Small intestine (tissue), 16 donors: ENCODE results near the gene KAT8. TPM values are rescaled to one million over a fixed set of nuclear protein-coding genes. Genes with fewer than 3 reads are reported as not detected.

Source experiments
- DNase-seq, 2 donors: peaks; one replicate each; pipeline versions ENCODE4 v3.0.0 to v3.0.0-alpha.2; 2013
- FAIRE-seq: peaks from 2 replicates; lab custom pipeline; 2012; peaks lifted over from hg19 to GRCh38; lab: Jason Lieb, UNC
- H3K27ac ChIP-seq, 3 donors: one replicate each; pipeline ENCODE4 v1.5.1; 2013; ENCODE audit warnings: low read length in 2 of 3, mild to moderate bottlenecking in 2 of 3, control low read depth in 1 of 3, inconsistent platforms in 1 of 3, low read depth in 1 of 3, moderate library complexity in 1 of 3
- H3K27me3 ChIP-seq, 3 donors: one replicate each; pipeline ENCODE4 v1.6.1; 2013; ENCODE audit warnings: low read length in 3 of 3, inconsistent platforms in 1 of 3; ENCODE audit not compliant: control insufficient read depth in 3 of 3, insufficient read depth in 3 of 3
- H3K36me3 ChIP-seq, 3 donors: one replicate each; pipeline ENCODE4 v1.6.1; 2013; ENCODE audit warnings: low read length in 3 of 3, inconsistent platforms in 1 of 3, low read depth in 1 of 3, mild to moderate bottlenecking in 1 of 3, moderate library complexity in 1 of 3; ENCODE audit not compliant: control insufficient read depth in 3 of 3, insufficient read depth in 2 of 3
- H3K4me1 ChIP-seq, 3 donors: one replicate each; pipeline ENCODE4 v1.6.1; 2013; ENCODE audit warnings: low read length in 2 of 3, inconsistent platforms in 1 of 3, low read depth in 1 of 3, mild to moderate bottlenecking in 1 of 3, moderate library complexity in 1 of 3; ENCODE audit not compliant: control insufficient read depth in 3 of 3, insufficient read depth in 2 of 3
- H3K4me3 ChIP-seq, 3 donors: one replicate each; pipeline ENCODE4 v1.5.1; 2013; ENCODE audit warnings: low read length in 3 of 3, control low read depth in 1 of 3, inconsistent platforms in 1 of 3, low read depth in 1 of 3, mild to moderate bottlenecking in 1 of 3, moderate library complexity in 1 of 3
- H3K9me3 ChIP-seq, 2 donors: one replicate each; pipeline ENCODE4 v1.6.1; 2013; ENCODE audit warnings: low read depth in 1 of 2, low read length in 1 of 2; ENCODE audit not compliant: control insufficient read depth in 2 of 2, insufficient read depth in 1 of 2
- WGBS, 3 donors: extraction: QIAGEN DNeasy Blood & Tissue Kit; methylation state at CpG; one replicate each; pipeline ENCODE4 v1.1.7; 2013; 5-methylcytosine and 5-hydroxymethylcytosine counted together
- long read RNA-seq, 10 donors: transcript quantifications; one replicate each; lab custom pipeline, GENCODE V29; 2026
- polyA plus RNA-seq, 4 donors: library from polyadenylated mRNA; stranded (reverse) in 3 of 4; unstranded in 1 of 4; fragments of 200-250 nt in 3 of 4; fragments of 120-200 nt in 1 of 4; gene quantifications; one replicate each; pipeline versions ENCODE4 v1.2.1 to v1.2.3, GENCODE V29; 2013
- donor health status: healthy with polysubstance abuse.
- donor health status: control.
- donor health status: control.
- donor health status: Bipolar disorder and iron deficiency.
- donor health status: healthy.

KAT8 gene
- polyA plus RNA-seq: 10 to 100 TPM; 43.7 to 57.1 (median 44.0) TPM
- long read RNA-seq, donor 1: 0 reads
- long read RNA-seq, donor 2, partial matches to known transcripts: 0 of 3 reads
- long read RNA-seq, donor 2, other reads (novel, unspliced or antisense): 0 of 3 reads
- long read RNA-seq, donor 3, partial matches to known transcripts: 0 of 8 reads
- long read RNA-seq, donor 3, other reads (novel, unspliced or antisense): 0 of 8 reads
- long read RNA-seq, donor 4, partial matches to known transcripts: 0 of 4 reads
- long read RNA-seq, donor 4, other reads (novel, unspliced or antisense): 0 of 4 reads
- long read RNA-seq, donor 5, partial matches to known transcripts: 0 of 2 reads
- long read RNA-seq, donor 5, other reads (novel, unspliced or antisense): 0 of 2 reads
- long read RNA-seq, donor 6, transcript KAT8-201 (11 exons, 1,525 nt): major isoform, 5 of 7 reads
- long read RNA-seq, donor 6, partial matches to known transcripts: 0 of 7 reads
- long read RNA-seq, donor 6, other reads (novel, unspliced or antisense): 0 of 7 reads
- long read RNA-seq, donor 7, transcript KAT8-201 (11 exons, 1,525 nt): major isoform, 34 of 50 reads
- long read RNA-seq, donor 7, transcript KAT8-205 (3 exons, 1,051 nt): minor isoform, 9 of 50 reads
- long read RNA-seq, donor 7, partial matches to known transcripts: 0 of 50 reads
- long read RNA-seq, donor 7, other reads (novel, unspliced or antisense): 0 of 50 reads
- long read RNA-seq, donor 8, partial matches to known transcripts: 0 of 1 reads
- long read RNA-seq, donor 8, other reads (novel, unspliced or antisense): 0 of 1 reads
- long read RNA-seq, donor 9, partial matches to known transcripts: 0 of 2 reads
- long read RNA-seq, donor 9, other reads (novel, unspliced or antisense): 0 of 2 reads
- long read RNA-seq, donor 10, transcript KAT8-201 (11 exons, 1,525 nt): major isoform, 12 of 29 reads
- long read RNA-seq, donor 10, transcript KAT8-205 (3 exons, 1,051 nt): minor isoform, 7 of 29 reads
- long read RNA-seq, donor 10, partial matches to known transcripts: 0 of 29 reads
- long read RNA-seq, donor 10, other reads (novel, unspliced or antisense): 5 of 29 reads

DNA sequence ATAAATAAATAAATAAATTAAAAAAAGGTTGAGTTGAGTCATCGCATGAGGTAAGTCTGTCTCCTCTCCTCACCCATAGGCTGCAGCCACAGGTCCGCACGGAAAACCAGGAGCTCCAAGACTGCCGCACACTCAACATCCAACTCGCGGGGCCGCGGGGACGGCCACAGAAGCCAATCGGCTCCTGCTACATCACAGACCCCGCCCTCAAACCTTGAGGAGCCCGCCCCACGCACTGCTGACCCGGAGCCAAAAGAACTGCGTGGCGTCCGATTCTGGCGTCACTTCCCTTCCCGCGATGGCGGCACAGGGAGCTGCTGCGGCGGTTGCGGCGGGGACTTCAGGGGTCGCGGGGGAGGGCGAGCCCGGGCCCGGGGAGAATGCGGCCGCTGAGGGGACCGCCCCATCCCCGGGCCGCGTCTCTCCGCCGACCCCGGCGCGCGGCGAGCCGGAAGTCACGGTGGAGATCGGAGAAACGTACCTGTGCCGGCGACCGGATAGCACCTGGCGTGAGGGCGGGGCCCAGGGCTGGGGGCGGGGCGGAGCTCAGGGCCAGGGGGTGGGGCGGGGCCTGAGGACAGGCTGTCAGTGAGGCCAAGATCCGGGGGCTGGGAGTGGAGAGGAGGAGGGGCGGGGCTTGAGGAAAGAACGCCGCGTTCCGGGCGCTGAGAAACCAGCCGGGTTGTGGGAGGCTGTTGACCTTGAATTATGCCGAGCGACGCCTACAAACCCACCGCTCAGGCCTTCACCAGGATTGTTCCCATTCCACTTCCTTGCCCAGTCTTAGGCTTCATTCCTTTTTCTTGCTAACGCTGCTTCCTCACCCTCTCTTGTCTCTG, at the start of gene KAT8:
Gene KAT8 (plus strand): TSS at position 281 of the 839 bp plus-strand sequence. CDS start 18 bp downstream, at position 299.
- Histone ChIP-seq H3K4me1 (peaks cover 0 to 24% (median 2%) of the 10 kb centered on the region in 3 donors), H3K4me3 (peak within 1 kb of the TSS; percentile 62 to 84 (median 70)), H3K36me3 (peaks cover 4 to 49% (median 6%) of the 10 kb centered on the region in 3 donors), H3K27ac (peak within 1 kb of the TSS; percentile 91 to 99 (median 96)), H3K27me3 (no peaks in the 10 kb centered on the region), H3K9me3 (no peaks in the 10 kb centered on the region)
- FAIRE-seq (no peak), DNase-seq (peak; percentile 98 to 99)
- WGBS, 3 donors: 0% methylated on average over 53 to 68 of the region's 68 CpGs

DNA sequence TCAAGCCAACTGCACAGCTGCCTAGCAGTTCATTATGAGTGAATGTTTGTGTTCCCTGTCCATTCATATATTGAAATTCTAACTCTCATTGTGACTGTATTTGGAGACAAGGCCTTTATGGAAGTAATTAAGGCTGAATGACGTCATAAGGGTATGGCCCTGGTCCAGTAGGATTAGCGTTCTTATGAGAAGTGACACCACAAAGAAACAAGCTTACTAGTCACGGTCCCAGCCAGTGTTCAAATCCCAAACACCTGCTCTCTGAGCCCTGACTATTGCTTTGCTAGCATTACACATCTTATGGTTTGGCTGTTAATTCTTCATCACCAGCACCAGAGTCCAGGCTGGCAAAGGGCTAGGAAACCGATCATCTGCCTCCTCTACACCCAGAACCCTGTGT, 45.6 kb upstream of the KAT8 start:
- Histone ChIP-seq H3K36me3 (peaks cover 0 to 9% (median 1%) of the 10 kb centered on the region in 3 donors), H3K9me3 (no peaks in the 10 kb centered on the region), H3K27ac (peak overlapping the region in 1 of 3 donors; percentile 13), H3K27me3 (no peaks in the 10 kb centered on the region), H3K4me3 (peak overlapping the region in 2 of 3 donors; percentile 89 to 99), H3K4me1 (peaks cover 0 to 7% (median 6%) of the 10 kb centered on the region in 3 donors)
- 11 to 32% (median 22%) methylated on average over 4 of the region's 4 CpGs for WGBS, 3 donors
- peak; percentile 19 for DNase-seq
- FAIRE-seq: no peak

DNA sequence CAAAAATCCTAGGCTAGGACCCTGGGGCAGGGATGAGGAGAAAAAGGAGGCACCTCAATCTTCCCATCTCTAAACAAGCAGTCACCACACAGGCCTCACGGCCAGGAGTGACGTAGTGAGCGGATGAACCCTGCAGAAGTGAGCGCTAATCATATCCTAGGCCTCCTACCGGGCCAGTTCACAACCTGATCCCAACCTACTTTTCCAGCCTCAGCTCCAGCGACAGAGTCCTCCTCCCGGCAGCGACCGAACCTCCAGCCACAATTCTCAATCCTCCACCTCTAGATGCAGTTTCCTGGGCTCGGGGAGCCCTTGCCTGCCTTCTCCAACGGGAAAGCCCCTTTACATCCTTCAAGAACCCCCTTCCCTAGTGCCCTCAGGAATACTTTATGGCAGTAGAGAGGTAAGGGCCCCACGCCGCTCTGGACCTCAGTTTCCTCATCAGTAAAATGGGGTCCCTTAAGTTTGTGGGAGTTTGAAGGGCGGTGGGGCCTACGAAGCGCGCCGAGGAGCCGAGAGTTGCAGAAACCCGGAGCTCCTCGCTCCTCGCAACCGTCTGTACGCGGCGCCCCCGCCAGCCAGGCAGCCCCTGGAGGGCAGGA, 44.8 kb upstream of the KAT8 start:
- FAIRE-seq (no peak), DNase-seq (peak; percentile 36 to 58)
- H3K4me3 ChIP-seq: peak overlapping the region; percentile 83 to 99 (median 89)

DNA sequence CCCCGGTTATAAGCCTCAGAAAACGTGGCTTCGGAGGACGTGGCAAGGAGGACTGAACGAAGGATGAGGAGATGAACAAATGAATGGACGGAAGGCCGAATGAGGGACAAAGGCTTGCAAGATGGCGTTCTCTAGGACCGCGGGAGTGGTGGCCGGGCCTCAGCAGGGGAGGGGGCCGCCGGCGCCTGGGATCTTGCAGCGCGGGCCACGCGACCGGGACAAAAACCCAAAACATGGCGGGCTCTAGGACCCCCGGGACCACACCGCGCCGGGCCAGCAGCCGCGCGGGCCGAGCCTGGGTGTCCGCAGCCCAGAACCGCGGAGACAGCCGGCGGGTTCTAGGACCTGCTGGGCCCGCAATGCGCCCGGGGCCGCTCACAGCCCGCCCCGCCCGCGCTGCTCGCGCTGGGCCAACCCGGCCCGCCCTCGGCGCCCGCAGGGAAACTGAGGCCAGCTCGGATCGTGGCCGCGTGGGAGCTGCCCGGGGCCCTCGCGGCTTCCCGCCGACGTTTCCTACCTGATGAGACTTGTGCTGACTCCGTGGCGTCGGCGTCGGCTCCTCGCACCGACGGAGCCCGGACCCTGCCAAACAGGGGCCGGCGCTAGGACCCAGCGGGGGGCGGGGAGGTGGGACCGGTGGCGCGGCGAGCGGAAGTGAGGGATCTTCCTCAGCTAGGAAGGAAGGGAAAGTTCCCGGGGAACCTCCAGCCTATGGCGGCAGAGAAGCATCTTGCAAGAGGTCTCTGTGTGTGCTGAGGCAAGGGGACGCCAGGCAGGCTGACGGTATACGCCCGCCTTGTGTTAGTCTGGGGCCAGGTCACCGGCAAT, 44.1 kb upstream of the KAT8 start:
- peaks cover 0 to 7% (median 6%) of the 10 kb centered on the region in 3 donors for H3K4me1 ChIP-seq
- peak overlapping the region; percentile 83 to 99 (median 89) for H3K4me3 ChIP-seq
- no peaks in the 10 kb centered on the region for H3K27me3 ChIP-seq
- H3K27ac ChIP-seq: peak overlapping the region; percentile 82 to 98 (median 82)
- WGBS, 3 donors: 0% methylated on average over 75 to 83 of the region's 83 CpGs
- peaks cover 3 to 24% (median 4%) of the 10 kb centered on the region in 3 donors for H3K36me3 ChIP-seq
- FAIRE-seq: no peak
- no peaks in the 10 kb centered on the region for H3K9me3 ChIP-seq
- DNase-seq: peak; percentile 90 to 98

More for the DNA sequence above, 44.8 kb upstream of the KAT8 start:
- Histone ChIP-seq H3K27ac (peak overlapping the region; percentile 71 to 98 (median 82)), H3K4me1 (peaks cover 0 to 7% (median 6%) of the 10 kb centered on the region in 3 donors), H3K27me3 (no peaks in the 10 kb centered on the region), H3K36me3 (peaks cover 0 to 17% (median 4%) of the 10 kb centered on the region in 3 donors), H3K9me3 (no peaks in the 10 kb centered on the region)
- WGBS, 3 donors: 1 to 2% (median 1%) methylated on average over 27 of the region's 27 CpGs

DNA sequence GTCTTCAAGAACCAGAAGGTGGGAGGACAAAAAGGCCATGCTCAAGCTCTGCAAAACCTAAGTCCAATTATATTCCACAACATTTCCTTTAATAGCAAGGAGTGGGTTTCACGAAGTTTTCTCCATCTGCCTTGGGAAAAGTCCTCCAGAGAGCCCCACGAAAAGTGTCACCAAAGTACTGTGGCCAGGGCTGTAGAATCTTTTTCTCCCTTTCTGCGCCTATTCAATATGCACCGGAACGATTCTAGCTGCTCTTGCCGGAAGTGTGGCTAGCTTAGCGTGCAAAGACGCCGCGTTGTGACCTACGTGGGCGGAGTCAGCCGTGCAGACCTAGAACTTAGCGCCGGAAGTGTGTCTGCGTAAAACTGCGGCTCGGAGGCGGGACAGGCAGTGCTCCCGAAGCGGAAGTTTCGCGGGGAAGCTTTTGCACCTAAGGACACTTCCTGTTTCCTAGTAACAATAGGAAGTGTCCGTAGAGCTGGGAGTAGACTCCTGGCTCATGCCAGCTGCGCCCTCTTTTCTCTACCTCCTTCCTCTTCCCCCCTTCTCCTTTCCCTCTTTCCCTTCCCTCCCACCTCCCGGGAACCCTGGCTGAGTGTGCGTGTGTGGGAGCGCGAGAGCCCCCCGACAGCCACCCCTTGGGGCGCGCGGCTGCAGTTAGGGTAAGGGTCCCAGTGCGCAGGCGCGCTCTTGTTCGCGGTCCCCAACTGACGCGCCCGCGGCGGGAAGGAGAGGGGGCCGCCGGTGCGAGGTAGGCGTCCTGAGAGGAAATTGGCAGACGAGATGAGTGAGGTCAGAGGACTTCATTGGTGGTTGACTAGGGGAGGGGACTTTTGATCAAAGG, 43.3 kb upstream of the KAT8 start, which contains the start of the genes ZNF646 and ZNF668:
Gene ZNF646 (plus strand): TSS at position 453 of the 844 bp plus-strand sequence. CDS start 1,903 bp downstream, outside the sequence.
Gene ZNF668 (minus strand): TSS at position 271 of the 844 bp plus-strand sequence. CDS start 9,781 bp downstream, outside the sequence.
- no peak for FAIRE-seq
- 0 to 1% (median 0%) methylated on average over 48 of the region's 48 CpGs for WGBS, 3 donors
- Histone ChIP-seq H3K27me3 (no peaks in the 10 kb centered on the region), H3K4me1 (peaks cover 0 to 7% (median 6%) of the 10 kb centered on the region in 3 donors), H3K27ac (peak within 1 kb of the TSS; percentile 82 to 98 (median 87)), H3K36me3 (peaks cover 4 to 32% (median 11%) of the 10 kb centered on the region in 3 donors), H3K9me3 (no peaks in the 10 kb centered on the region), H3K4me3 (peak within 1 kb of the TSS; percentile 83 to 99 (median 89))
- peak; percentile 99 for DNase-seq

DNA sequence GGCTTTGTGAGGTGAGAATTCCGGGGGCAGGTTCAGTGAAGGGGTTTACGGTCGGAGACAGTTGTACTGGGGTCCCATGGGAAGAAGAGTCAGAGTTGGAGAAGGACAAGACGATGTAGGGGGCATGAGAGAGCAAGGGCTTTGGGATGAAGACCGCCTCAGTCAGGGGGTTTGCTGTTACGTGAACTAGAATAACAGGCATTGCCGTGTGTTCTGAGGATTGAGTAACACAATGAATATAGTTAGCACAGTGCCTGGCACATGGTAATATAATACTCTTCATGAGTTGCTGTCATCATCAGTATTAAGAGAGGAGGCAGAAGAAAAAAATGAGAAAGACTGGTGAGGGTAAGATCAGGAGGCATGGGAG, 42.7 kb upstream of the KAT8 start:
- Histone ChIP-seq H3K27me3 (no peaks in the 10 kb centered on the region), H3K27ac (peak overlapping the region; percentile 82 to 87 (median 87)), H3K4me1 (peaks cover 0 to 7% (median 6%) of the 10 kb centered on the region in 3 donors), H3K9me3 (no peaks in the 10 kb centered on the region), H3K36me3 (peaks cover 9 to 38% (median 12%) of the 10 kb centered on the region in 3 donors), H3K4me3 (peak overlapping the region; percentile 71 to 99 (median 89))
- DNase-seq (no peak), FAIRE-seq (no peak)
- 1 to 2% (median 1%) methylated on average over 7 of the region's 7 CpGs for WGBS, 3 donors
